GM18909 (cell line): ENCODE measurements around the gene ASTN2.
"Not testable (repeated sequence)": the region's sequence is repeated elsewhere in the genome, so short reads cannot be mapped to it uniquely, and the experiment has no call there.

Experiments
- ATAC-seq: cut with Tn5 transposase; IDR thresholded peaks from one replicate; pipeline ENCODE4 v1.9.1; 2021; ENCODE audit warnings: mild to moderate bottlenecking; ENCODE audit not compliant: unreplicated experiment, poor library complexity

Gene ASTN2

DNA sequence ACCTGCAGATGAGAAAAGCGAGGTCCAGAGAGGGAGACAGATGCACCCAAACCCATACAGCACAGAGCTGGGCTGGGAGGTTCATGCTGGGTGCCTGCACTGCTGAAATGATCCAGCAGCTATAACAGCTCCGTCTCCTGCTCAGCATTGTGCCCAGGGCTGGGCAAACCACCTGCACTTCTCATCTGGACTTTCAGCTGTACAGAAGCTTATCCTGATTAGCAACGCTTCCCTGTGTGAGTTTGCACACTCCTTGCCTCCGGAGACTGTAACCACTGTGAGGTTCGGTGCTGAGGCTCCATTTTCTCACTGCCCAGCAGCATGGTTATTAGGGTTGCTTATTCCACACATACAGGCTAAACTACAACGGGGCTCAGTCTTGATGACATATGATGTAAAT is 326.1 kb downstream of the ASTN2 start:
- ATAC-seq = no peak

DNA sequence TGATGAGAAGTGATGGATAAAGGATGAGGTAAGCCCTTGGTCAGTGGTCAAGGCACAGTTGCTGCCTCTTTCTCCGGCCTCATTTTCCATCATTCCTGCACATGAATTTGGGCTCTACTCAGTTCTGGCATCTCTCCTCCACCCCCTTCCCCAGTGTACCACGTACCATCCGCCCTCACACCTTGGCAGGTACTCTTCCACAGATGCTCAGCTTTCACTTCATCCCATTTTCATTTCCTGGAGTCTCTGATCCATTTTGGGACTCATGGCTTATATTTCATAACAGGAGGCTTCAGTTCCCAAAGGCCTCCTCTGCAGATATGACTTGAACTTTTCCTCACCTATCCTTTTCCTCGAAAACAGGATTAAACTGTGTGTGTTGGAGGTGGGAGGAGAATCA is 326.7 kb downstream of the ASTN2 start:
- ATAC-seq = no peak

DNA sequence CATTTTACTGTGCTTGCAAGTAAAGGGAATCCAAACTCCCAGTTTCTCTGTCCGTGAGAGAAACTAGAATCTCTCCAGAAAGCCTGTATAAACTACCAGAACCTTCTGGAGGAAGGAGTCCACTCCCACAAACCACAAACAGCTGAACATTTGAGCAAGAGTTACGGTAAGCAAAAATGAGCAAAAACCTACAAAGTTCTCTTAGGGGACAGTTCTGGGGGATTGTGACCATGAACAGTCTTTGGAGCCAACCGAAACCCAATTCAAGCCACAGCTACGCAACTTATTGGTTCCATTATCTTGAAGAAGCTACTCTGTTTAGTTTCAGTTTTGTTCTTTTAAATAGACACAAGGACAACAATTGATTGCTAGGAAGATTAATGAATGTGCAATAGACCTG is 330.6 kb downstream of the ASTN2 start:
- ATAC-seq = no peak

DNA sequence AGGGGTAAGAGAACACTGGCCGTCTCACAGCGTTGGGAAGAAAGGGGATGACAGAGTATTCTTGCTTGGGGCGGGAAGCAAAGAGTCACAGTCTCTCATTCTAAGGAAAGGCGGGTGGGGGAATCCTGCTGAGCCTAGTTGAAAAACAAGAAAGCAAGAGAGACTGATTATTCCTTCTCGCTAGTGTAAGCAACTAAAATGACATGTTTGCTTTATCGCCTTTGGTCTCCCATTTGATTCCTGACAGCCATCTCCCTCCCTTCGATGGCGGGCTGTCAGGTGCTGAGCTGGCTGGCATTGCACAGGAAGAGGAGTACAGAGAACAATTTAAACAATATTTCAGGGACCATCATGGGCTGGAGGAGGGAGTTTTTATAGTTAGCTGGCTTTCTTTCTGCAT is 331.3 kb downstream of the ASTN2 start:
- no peak for ATAC-seq

DNA sequence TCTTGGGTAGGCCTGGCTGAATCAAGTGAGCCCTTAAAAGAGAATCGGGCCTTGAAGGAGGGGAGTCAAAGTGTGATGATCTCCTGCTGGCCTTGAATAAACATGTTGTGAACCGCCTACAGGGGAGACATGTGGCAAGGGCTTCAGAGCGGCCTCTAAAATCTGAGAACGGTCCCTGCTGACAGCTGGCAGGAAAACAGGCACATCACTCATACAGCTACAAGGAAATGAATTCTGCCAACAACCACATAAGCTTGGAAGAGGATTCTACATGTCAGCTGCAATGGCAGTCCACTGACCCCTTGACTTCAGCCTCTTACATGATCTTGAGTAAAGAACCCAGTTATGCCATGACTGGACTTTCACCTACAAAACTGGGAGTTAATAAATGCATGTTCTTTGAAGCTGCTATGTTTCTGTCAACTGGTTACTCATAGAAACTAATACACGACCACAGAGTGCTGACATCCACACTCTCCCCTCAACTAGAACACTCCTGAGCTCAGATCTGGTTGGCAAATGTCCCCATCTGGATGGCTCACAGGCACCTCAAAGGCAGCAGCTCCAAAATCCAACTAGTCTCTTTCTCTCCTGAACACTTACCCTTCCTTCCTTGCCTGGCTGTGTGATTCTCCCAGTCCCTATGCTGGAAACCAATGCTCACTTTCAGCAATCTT is 333.1 kb downstream of the ASTN2 start:
- no peak for ATAC-seq

DNA sequence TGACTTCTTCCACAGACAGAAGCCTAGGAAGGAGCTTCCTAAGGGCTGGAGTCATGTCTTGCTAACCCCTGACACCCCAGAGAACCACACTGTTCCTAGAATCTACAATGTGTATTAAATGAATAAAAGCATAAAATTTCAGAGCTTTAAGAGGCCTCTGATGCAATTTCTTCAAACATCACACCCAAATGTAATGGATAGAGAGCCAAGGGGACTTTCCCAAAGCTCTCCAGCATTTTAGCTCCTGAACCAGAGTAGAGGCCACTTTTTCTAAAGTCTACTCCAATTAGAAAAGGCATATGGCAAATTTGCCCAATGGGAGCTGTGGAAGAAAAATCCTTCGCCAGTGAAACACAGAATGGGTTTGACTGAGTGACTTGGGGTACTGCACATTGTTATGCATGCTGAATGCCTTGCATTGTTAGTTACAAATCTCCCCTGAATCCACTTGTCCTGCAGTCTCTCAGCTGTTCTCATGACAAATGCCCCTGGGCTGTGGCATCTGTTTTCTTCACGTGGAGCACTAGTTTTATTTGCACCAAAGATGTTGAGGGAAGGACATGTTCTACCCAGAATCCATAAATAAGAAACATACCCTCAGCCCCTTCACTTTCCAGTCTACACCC is 334.0 kb downstream of the ASTN2 start:
- ATAC-seq = no peak

DNA sequence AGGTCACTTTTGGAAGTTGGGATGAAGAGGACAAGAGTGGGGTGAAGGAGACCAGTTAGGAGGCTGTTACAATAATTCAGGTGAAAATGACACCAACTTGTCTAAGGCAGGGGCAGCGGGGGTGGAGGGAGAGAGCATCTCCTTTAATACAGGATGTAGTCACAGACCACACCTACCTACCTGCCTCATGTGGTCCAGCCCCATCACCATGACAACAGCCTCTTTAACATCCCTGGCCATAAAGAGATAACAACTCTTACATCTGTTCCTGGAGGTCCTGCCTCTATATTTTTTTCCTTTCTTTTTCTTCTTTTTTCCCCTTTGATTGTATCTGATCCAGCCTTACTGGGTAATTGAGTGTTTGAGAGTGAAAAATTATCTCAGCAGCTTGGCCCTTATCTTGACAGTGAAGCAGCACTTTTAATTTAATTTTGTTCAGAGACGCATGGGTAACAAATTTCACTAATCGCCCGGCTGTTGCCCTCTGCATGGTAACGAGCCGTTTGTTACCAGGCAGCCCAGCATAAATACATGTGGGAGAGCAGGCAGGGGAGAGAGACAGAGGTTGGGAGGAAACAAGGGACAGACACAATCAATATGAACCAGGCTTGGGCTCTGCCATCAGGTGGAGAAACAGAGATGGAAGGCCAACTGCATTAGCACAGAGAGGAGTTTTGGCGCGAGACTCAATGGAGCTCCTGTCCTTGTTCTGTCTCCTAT is 338.1 kb downstream of the ASTN2 start:
- ATAC-seq = no peak

DNA sequence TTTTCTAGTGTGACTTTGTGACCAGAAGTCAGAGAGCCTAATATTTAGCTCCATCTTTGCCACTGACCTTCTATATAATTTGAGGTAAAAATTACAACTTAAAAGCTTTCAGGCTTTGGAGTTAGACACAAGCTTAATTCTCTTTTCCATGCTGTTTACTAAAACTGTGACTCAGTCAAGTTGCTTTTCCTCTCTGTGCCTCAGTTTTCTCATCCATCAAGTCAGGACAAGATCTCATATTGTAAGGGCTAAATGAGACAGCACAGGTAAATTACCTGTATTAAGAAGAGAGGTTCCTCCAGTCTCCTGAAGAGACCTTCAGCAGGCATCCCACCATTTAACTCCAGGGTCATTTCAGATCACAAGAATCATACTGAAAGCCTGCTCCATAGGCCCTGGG is 339.2 kb downstream of the ASTN2 start:
- no peak for ATAC-seq

DNA sequence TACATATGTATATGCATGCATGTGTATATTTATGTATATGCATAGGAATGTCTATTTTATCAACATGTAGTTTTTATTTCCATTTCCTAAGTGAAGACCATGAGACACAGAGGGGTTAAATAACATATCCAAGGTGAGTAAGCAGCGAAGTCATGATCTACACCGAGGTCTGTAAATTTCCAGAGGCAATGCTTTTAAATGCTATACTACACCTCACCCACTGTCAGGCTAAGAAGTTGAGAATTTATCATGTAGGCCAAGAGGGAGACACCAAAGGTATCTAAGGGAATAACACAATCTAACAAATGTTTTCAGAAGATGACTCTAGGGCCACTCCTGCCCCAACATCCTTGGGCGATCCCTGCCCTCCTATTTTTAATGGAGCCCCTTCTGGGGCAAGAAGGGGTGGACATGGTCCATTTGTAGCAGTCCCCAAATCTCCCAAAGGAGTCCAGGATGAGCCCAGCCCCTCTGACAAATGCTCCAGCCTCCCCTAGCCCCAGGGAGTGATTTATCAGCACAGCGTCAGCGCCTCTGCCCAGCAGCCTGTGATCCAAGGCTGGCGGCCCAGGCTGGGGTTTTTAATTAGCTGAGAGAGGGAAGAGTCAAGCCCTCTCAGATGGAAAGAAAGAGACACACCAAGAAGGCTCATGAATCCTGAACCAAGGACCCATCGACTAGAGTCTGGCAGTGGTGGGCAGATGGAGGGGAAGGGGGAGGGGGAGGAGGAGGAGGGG is 339.9 kb downstream of the ASTN2 start:
- no peak for ATAC-seq

DNA sequence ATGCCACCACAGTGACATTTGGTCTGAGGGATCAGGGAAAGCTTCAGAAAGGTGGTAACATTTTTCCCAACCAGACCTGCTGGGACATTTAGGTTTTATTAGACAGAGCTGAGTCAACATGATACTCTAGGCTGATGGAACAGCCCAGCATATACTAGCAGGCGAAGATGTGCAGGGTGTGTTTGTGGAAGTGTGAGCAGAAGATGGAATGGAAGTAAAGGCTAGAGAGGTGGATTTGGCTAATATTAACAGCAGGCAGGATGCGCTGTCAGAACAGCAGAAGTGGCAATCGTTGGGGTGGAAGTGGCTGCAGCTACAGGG is 340.6 kb downstream of the ASTN2 start:
- no peak for ATAC-seq

DNA sequence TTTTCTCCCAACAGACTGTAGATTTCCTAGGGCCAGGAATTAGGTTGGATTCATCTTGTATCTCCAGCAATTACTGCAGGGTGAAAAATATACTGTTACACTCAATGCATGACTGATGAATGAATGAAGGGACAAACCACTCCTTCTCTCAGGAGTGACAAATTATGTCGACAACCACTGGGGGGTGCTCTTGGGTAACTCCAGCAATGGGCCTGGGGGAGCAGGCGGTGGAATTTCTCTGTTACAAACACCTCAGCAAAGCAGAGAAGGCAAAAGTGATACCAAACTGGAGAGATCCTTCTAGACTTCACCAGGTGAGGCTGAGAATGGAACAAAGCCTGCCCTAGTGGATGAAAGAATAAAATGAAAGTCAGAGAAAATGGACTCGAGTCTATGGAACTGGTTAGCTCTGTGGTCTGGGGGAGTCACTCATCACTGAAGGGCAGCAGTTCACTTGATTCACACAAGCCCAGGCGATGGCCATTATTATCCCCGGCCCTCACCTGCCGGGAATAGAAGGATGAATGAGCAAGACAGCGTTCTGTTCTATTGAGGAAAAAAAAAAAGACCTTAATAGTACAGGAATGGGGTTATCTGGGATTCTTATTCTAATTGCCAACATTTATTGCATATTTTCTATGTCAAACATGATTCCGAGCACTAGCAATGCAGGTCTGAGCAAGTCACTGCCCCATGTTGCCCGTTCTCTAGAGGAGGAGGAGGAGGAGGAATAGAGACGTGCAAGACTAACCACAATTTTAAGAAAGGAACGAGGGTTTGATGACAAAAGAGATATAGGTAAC is 341.1 kb downstream of the ASTN2 start:
- ATAC-seq = no peak

DNA sequence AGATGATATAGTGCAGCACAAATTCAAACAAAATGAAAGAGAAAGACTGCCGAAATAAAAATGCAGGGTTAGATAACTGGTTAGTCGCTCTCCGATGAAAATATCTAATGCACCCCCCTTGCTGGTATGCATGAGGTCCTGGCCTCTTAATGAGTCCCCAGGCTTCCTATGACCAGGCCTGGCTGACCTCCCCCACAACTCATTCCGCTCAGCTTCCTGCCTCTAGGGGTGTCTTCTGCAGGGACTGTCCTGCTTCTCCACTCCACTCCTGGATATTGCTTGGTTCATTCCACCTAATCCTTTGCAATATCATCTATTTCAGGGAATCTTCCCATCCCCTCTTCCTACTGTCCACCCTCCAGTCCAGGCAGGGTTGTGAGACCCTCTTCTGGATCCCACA is 341.8 kb downstream of the ASTN2 start:
- ATAC-seq = no peak

DNA sequence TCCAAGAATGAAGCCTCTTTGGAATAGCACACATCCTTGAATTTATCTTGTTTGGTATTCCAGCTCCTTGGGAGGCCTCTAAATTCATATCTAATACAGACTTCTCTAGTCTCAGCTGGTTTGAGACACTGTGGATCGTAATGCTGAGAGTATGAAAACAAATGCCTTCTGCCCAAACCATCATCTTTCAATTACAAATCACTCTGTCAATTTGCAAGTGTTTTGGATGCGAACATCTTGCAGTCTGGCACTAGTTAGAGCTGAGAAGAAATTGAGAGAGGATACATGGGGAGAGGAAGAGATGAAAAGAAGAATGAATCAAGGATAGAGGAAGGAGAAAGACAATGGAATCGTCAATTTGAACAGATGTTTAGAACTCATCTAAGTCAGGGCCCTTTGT is 342.6 kb downstream of the ASTN2 start:
- no peak for ATAC-seq

DNA sequence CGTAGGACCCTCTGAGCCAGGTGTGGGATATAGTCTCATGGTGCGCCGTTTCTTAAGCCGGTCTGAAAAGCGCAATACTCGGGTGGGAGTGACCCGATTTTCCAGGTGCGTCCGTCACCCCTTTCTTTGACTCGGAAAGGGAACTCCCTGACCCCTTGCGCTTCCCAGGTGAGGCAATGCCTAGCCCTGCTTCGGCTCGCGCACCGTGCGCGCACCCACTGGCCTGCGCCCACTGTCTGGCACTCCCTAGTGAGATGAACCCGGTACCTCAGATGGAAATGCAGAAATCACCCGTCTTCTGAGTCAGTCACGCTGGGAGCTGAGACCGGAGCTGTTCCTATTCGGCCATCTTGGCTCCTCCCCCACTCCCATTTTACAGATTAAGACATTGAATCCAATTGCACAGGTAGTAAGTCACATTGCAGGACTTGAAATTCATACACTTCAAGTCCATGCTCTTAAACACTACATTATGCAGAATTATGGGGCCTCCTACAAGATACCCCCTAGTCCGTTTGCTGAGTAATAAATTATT is 343.1 kb downstream of the ASTN2 start:
- not testable (repeated sequence) for ATAC-seq

DNA sequence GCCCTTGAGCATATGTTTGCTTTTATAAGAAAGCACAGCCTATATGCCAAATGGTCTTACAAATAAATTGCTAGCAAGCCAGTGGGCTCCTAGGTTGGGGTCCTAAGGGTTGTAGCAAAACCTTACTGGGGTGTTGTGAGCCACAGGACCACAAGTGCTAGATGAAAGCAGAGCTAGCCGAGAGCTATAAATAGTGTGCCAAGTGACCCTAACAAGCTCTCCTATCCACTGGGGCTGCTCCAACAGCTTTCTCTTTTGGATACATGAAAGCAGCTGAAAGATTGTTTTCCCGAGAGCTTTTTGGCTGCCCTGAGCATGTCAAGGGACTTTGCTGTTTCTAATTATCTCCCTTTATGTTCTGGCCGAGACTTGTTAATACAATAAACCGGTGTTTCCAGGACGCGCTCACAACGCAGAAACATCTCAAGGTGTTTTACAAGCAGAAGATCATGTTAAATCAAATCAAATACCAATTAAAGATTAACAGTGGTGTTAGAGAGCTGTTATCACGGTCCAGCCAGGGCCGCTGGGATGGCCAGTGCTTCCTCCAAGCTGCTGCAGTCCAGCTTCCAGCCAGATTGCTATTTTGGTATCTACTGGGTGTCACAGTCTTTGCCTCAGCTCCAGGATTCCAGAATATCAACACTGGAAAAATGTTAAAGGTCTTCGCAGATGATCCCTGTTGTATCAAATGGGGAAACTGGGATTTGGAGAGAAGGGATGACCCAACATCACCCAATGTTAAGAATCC is 351.0 kb downstream of the ASTN2 start:
- ATAC-seq = no peak

DNA sequence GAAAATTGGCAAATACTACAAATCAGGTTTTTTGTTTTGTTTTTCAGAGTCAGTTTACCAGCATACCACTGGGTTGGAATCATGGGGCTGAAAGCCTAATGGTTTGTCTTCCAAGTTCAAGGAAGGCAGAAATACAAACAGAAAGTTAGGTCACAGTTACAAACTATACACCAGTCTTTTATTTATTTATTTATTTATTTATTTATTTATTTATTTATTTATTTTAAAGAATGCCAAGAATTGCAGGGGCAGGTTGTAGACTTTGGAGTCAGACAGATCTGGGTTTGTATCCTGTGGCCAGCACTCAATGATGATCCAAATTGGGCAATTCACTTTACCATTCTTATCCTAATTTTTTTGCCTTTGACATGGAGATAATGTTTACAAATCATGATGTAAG is 353.9 kb downstream of the ASTN2 start:
- no peak for ATAC-seq

DNA sequence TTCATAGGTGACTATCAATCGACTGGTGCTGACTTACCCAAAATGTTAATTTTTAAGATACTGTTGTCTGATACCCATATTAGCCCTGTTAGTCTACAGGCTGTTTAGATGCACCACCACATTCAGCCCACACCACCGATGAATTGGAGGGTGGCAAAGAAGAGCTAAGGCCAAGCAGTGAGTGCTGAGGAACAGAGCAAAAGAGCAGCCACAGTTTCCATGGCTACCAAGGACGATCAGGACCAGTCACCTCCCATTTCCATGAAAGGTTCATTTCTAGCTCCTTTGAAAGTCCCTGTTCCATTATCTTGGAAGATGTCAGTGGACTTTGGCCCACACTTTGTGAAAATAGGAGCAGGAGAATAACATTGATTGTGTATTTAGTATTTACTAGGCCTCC is 364.9 kb downstream of the ASTN2 start:
- ATAC-seq = no peak

DNA sequence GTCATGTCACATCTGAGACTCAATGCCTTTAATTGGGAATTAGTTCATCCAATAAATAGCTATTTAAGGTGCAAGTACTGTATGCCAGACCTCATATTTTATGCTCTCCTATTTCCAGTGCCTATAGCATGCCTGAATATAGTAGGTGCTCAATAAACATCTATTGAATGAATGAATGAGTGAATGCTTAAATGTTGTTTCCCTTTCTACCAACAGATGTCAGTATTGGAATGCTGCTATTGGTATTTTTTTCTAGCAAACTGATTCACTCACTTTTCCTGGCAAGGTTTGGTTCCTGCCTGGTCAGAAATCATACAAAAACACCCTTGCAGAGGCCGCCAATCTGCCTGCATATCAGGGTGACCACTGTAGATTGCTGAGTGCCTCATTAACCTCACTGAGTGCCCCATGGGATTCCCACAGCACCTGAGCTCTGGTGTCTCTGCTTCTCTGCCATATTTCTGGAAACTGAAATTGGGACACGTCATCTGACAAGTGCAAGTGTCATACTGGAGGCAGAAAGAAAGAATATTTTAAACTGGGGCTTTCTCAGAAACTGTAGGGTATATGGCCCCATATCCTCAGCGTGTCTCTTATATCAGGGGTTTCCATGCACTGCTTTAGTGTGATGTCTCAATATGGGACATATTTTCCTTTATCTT is 368.1 kb downstream of the ASTN2 start:
- ATAC-seq = peak; percentile 74

DNA sequence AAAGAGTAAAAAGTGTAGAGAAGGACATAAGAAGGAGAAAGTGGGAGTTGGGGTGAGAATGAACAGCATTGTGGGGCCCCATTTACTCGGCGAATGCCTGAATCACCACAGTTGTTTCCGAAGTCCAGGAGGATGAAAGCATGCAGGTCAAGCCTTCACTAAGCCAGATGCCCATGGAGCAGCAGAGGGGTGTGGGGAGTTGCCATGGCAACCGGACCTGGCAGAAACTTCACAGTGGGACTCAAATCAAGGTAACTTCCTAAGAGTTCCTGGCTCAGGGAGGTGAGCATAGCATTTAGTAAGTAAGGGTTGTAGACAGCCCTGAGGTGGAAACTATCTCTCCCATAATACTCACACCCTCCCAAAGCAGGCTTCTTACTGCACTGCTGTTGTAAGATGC is 370.6 kb downstream of the ASTN2 start:
- no peak for ATAC-seq
